Neutrophil (primary cell): ENCODE data around the gene ARHGEF3.

ENCODE experiments used
- H3K27ac ChIP-seq: fragments of 200-600 bp; sonication (generic); 2 replicates; pipeline ENCODE4 v1.5.1; 2016; ENCODE audit warnings: mild to moderate bottlenecking, moderate library complexity
- H3K27me3 ChIP-seq: fragments of 200-600 bp; sonication (generic); 2 replicates; pipeline ENCODE4 v1.6.0; 2016; ENCODE audit warnings: mild to moderate bottlenecking
- H3K36me3 ChIP-seq: fragments of 200-600 bp; sonication (generic); 2 replicates; pipeline ENCODE4 v1.5.1; 2017
- H3K4me1 ChIP-seq, 2 experiments: fragments of 200-600 bp in 1 of 2; sonication (generic) in 1 of 2; 1 replicate in 1 of 2; 2 replicates in 1 of 2; pipeline versions ENCODE4 v1.5.1 to v1.6.1; 2013 to 2016; ENCODE audit warnings: low read depth in 1 of 2, low read length in 1 of 2, mild to moderate bottlenecking in 1 of 2, moderate library complexity in 1 of 2; ENCODE audit not compliant: control insufficient read depth in 1 of 2, insufficient read depth in 1 of 2
- H3K4me3 ChIP-seq, 2 experiments: fragments of 200-600 bp in 1 of 2; sonication (generic) in 1 of 2; 1 replicate in 1 of 2; 2 replicates in 1 of 2; pipeline ENCODE4 v1.5.1; 2013 to 2016; ENCODE audit warnings: low read depth in 1 of 2, low read length in 1 of 2, mild to moderate bottlenecking in 1 of 2, moderate library complexity in 1 of 2
- H3K9me3 ChIP-seq: fragments of 200-600 bp; sonication (generic); 2 replicates; pipeline ENCODE4 v1.5.1; 2016
- CTCF ChIP-seq: fragments of 200-600 bp; sonication (generic); IDR thresholded peaks from 2 replicates; pipeline ENCODE4 v1.5.1; 2016; ENCODE audit warnings: antibody characterized with exemption

Gene ARHGEF3

GRCh38 chr3:56796996-56797395 is 4.8 kb downstream of the ARHGEF3 start:
- no peak for TF ChIP-seq CTCF
- Histone ChIP-seq H3K9me3 (no peaks in the 10 kb centered on the region), H3K27me3 (peaks cover 8% of the 10 kb centered on the region), H3K36me3 (no peaks in the 10 kb centered on the region), H3K4me3 (no peak overlapping the region), H3K27ac (no peak overlapping the region), H3K4me1 (peaks cover 21 to 27% of the 10 kb centered on the region in 2 experiments)

GRCh38 chr3:56796202-56796601 is 5.5 kb downstream of the ARHGEF3 start:
- Histone ChIP-seq H3K9me3 (no peaks in the 10 kb centered on the region), H3K27ac (no peak overlapping the region), H3K4me3 (no peak overlapping the region), H3K4me1 (peaks cover 17 to 23% of the 10 kb centered on the region in 2 experiments), H3K27me3 (peaks cover 6% of the 10 kb centered on the region), H3K36me3 (no peaks in the 10 kb centered on the region)
- TF ChIP-seq CTCF: no peak

GRCh38 chr3:56795829-56796185 is 5.9 kb downstream of the ARHGEF3 start:
- Histone ChIP-seq H3K4me1 (peaks cover 13 to 19% of the 10 kb centered on the region in 2 experiments), H3K36me3 (no peaks in the 10 kb centered on the region), H3K9me3 (no peaks in the 10 kb centered on the region), H3K4me3 (no peak overlapping the region), H3K27me3 (peaks cover 3% of the 10 kb centered on the region), H3K27ac (no peak overlapping the region)
- TF ChIP-seq CTCF: no peak

GRCh38 chr3:56795097-56795828 is 6.5 kb downstream of the ARHGEF3 start:
- Histone ChIP-seq H3K27me3 (no peaks in the 10 kb centered on the region), H3K4me1 (peaks cover 8 to 14% of the 10 kb centered on the region in 2 experiments), H3K4me3 (no peak overlapping the region), H3K9me3 (no peaks in the 10 kb centered on the region), H3K36me3 (no peaks in the 10 kb centered on the region), H3K27ac (no peak overlapping the region)
- no peak for TF ChIP-seq CTCF

- no peaks in the 10 kb centered on the region for H3K36me3 ChIP-seq
- TF ChIP-seq CTCF: no peak
- no peaks in the 10 kb centered on the region for H3K9me3 ChIP-seq
- H3K27ac ChIP-seq: no peak overlapping the region
- H3K27me3 ChIP-seq: no peaks in the 10 kb centered on the region
- no peak overlapping the region for H3K4me3 ChIP-seq
- H3K4me1 ChIP-seq: peaks cover 6 to 11% of the 10 kb centered on the region in 2 experiments
These were observed 9.6 kb downstream of the ARHGEF3 start for GRCh38 chr3:56792193-56792592.
